NT2/D1 (cell line): ENCODE data around the gene ENTHD1.
"Not testable (repeated sequence)": the region's sequence is repeated elsewhere in the genome, so short reads cannot be mapped to it uniquely, and the experiment has no call there.

Source experiments
- YY1 ChIP-seq: IDR thresholded peaks from 2 replicates; pipeline ENCODE4 v1.6.1; 2011; ENCODE audit not compliant: insufficient read length, insufficient read depth
- ZNF274 ChIP-seq: IDR thresholded peaks from 2 replicates; pipeline ENCODE4 v1.6.1; 2011; ENCODE audit warnings: mild to moderate bottlenecking, low read depth, low read length

DNA sequence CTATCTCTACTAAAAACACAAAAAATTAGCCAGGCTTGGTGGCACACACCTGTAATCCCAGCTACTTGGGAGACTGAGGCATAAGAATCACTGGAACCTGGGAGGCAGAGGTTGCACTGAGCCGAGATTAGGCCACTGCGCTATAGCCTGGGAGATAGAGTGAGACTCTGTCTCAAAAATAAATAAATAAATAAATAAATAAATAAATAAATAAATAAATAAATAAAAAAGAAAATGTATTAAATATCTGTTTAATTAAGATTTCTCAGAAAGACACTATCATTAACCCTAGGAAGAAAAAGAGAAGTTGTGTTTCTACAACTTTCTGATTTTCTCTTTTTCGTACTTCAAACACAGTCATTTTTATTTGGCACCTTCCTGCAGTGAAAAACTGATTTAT lies 3.6 kb downstream of the ENTHD1 start:
- TF ChIP-seq ZNF274, YY1: not testable (repeated sequence)
